ENCODE data around the gene ATP6V0C.
A peak's percentile ranks its signal among the peaks of the same experiment; 100 is the strongest.

ATP6V0C gene

GRCh38 chr16:2473999-2474876 is 39.5 kb upstream of the ATP6V0C start:
- H3K9me2 ChIP-seq (replicated peaks; ENCODE audit: insufficient read depth, low read length), result no peaks in the 10 kb centered on the region
- H3K4me3 ChIP-seq (ENCODE audit: low read length), result peak overlapping the region; percentile 92
- peaks cover 23% of the 10 kb centered on the region for H3K79me2 ChIP-seq (ENCODE audit: low read length)
- no peaks in the 10 kb centered on the region for H3K36me3 ChIP-seq (replicated peaks; ENCODE audit: insufficient read depth, low read length)
- no peaks in the 10 kb centered on the region for H4K20me1 ChIP-seq (ENCODE audit: insufficient read depth, low read length)
- H3K27me3 ChIP-seq (replicated peaks; ENCODE audit: insufficient read depth, low read length), result peaks cover 40% of the 10 kb centered on the region
- no peaks in the 10 kb centered on the region for H3K4me1 ChIP-seq (ENCODE audit: low read length)
- H3K27ac ChIP-seq (ENCODE audit: low read length), result no peak overlapping the region
- H3K4me2 ChIP-seq (ENCODE audit: low read depth, low read length), result peak overlapping the region; percentile 100
- peaks cover 6% of the 10 kb centered on the region; the same call in 1 of the 2 replicates for H3F3A ChIP-seq (ENCODE audit: insufficient read depth, low read length)
- H3K9me3 ChIP-seq (replicated peaks; ENCODE audit: insufficient read depth, low read length), result no peaks in the 10 kb centered on the region
- H3K9ac ChIP-seq (ENCODE audit: low read length), result peak overlapping the region; percentile 85
- H2AFZ ChIP-seq (ENCODE audit: low read length), result peak overlapping the region; percentile 87
- TF ChIP-seq EZH2 (optimal IDR thresholded peaks at IDR 0.05; ENCODE audit: low read depth, low read length), result no peak
- peak; percentile 34 for TF ChIP-seq CTCF (IDR thresholded peaks at IDR 0.05; ENCODE audit: low read length)
- no peak for TF ChIP-seq EZH2phosphoT487 (IDR thresholded peaks at IDR 0.05; ENCODE audit: low read length)
- peak; percentile 60 for DNase-seq

GRCh38 chr16:2474877-2475412 is 38.8 kb upstream of the ATP6V0C start, which contains the start of gene TBC1D24:
Gene TBC1D24 (plus strand): TSS chr16:2475127. CDS start chr16:2496149, 21,022 bp downstream.
- H2AFZ ChIP-seq (ENCODE audit: low read length), result peak within 1 kb of the TSS; percentile 87
- H4K20me1 ChIP-seq (ENCODE audit: insufficient read depth, low read length), result no peaks in the 10 kb centered on the region
- H3K79me2 ChIP-seq (ENCODE audit: low read length), result peaks cover 23% of the 10 kb centered on the region
- H3K9ac ChIP-seq (ENCODE audit: low read length), result peak within 1 kb of the TSS; percentile 85
- no peaks in the 10 kb centered on the region for H3K9me2 ChIP-seq (replicated peaks; ENCODE audit: insufficient read depth, low read length)
- peaks cover 33% of the 10 kb centered on the region for H3K27me3 ChIP-seq (replicated peaks; ENCODE audit: insufficient read depth, low read length)
- H3K4me3 ChIP-seq (ENCODE audit: low read length), result peak within 1 kb of the TSS; percentile 92
- no peaks in the 10 kb centered on the region for H3K9me3 ChIP-seq (replicated peaks; ENCODE audit: insufficient read depth, low read length)
- peak within 1 kb of the TSS; percentile 100 for H3K4me2 ChIP-seq (ENCODE audit: low read depth, low read length)
- peaks cover 6% of the 10 kb centered on the region; the same call in 1 of the 2 replicates for H3F3A ChIP-seq (ENCODE audit: insufficient read depth, low read length)
- DNase-seq, result peak; percentile 92
- no peak within 1 kb of the TSS for H3K27ac ChIP-seq (ENCODE audit: low read length)
- TF ChIP-seq EZH2phosphoT487 (IDR thresholded peaks at IDR 0.05; ENCODE audit: low read length) (no peak), CTCF (IDR thresholded peaks at IDR 0.05; ENCODE audit: low read length) (no peak), EZH2 (optimal IDR thresholded peaks at IDR 0.05; ENCODE audit: low read depth, low read length) (no peak)
- H3K36me3 ChIP-seq (replicated peaks; ENCODE audit: insufficient read depth, low read length), result no peaks in the 10 kb centered on the region
- no peaks in the 10 kb centered on the region for H3K4me1 ChIP-seq (ENCODE audit: low read length)

GRCh38 chr16:2475413-2476344 is 38.1 kb upstream of the ATP6V0C start:
- Histone ChIP-seq H3K36me3 (replicated peaks; ENCODE audit: insufficient read depth, low read length) (no peaks in the 10 kb centered on the region), H2AFZ (ENCODE audit: low read length) (peak overlapping the region; percentile 58), H3K27ac (ENCODE audit: low read length) (no peak overlapping the region), H3K4me1 (ENCODE audit: low read length) (no peaks in the 10 kb centered on the region), H4K20me1 (ENCODE audit: insufficient read depth, low read length) (no peaks in the 10 kb centered on the region), H3K79me2 (ENCODE audit: low read length) (peaks cover 23% of the 10 kb centered on the region), H3K27me3 (replicated peaks; ENCODE audit: insufficient read depth, low read length) (peaks cover 26% of the 10 kb centered on the region), H3F3A (ENCODE audit: insufficient read depth, low read length) (peaks cover 6% of the 10 kb centered on the region; the same call in 1 of the 2 replicates), H3K4me3 (ENCODE audit: low read length) (peak overlapping the region; percentile 67), H3K9me3 (replicated peaks; ENCODE audit: insufficient read depth, low read length) (no peaks in the 10 kb centered on the region), H3K9ac (ENCODE audit: low read length) (peak overlapping the region; percentile 29; the same call in 1 of the 2 replicates), H3K4me2 (ENCODE audit: low read depth, low read length) (peak overlapping the region; percentile 98), H3K9me2 (replicated peaks; ENCODE audit: insufficient read depth, low read length) (no peaks in the 10 kb centered on the region)
- peak; percentile 32 for DNase-seq
- 0 out of 2 replicates have a peak, but pooled peaks have one; percentile 4 for TF ChIP-seq CTCF (IDR thresholded peaks at IDR 0.05; ENCODE audit: low read length)
- no peak for TF ChIP-seq EZH2phosphoT487 (IDR thresholded peaks at IDR 0.05; ENCODE audit: low read length)

All from MM.1S (cell line).